B cell (primary cell): ENCODE measurements around the gene IRS2. TPM values are rescaled to one million over a fixed set of nuclear protein-coding genes. Genes with fewer than 3 reads are reported as not detected.
A peak's percentile ranks its signal among the peaks of the same experiment; 100 is the strongest.

Experiments used
- ATAC-seq: fragments of 200-7000 bp; cut with Tn5 transposase; one replicate; pipeline ENCODE4 v1.10.0; 2021; ENCODE audit warnings: low read depth, mild to moderate bottlenecking, moderate number of reproducible peaks, moderate library complexity
- CTCF ChIA-PET: fragments of 350-600 bp; sonication (Branson Sonifier 250); formaldehyde crosslinking; loops from one replicate; lab custom pipeline; 2021; ENCODE audit warnings: antibody characterized with exemption, inconsistent platforms; lab: Charles Lee
- POLR2A ChIA-PET: fragments of 350-600 bp; sonication (Branson Sonifier 250); formaldehyde crosslinking; loops from one replicate; lab custom pipeline; 2021; ENCODE audit warnings: antibody characterized with exemption; lab: Charles Lee
- DNase-seq: peaks from one replicate; pipeline ENCODE4 v3.0.0; 2013
- H2AFZ ChIP-seq: 2 replicates; pipeline ENCODE4 v1.6.1; 2012; ENCODE audit warnings: mild to moderate bottlenecking, low read depth, low read length; ENCODE audit not compliant: insufficient read depth, poor library complexity, severe bottlenecking
- H3K27ac ChIP-seq, 2 donors: 1 replicate in 1 of 2; 2 replicates in 1 of 2; pipeline ENCODE4 v1.5.1; 2012 to 2013; ENCODE audit warnings: low read length in 2 of 2, mild to moderate bottlenecking in 2 of 2, moderate library complexity in 1 of 2
- H3K27me3 ChIP-seq, 4 experiments: fragments of 200-600 bp in 1 of 4; sonication (generic) in 1 of 4; replicated peaks in 1 of 4; 1 replicate in 2 of 4; 2 replicates in 2 of 4; pipeline versions ENCODE4 v1.6.1 to v1.7.0; 2013 to 2016; ENCODE audit warnings: low read length in 3 of 4, mild to moderate bottlenecking in 2 of 4, mixed read lengths in 1 of 4, moderate library complexity in 1 of 4; ENCODE audit not compliant: insufficient read depth in 4 of 4, control insufficient read depth in 3 of 4; ENCODE audit errors: control extremely low read depth in 1 of 4
- H3K36me3 ChIP-seq, 2 experiments: replicated peaks in 1 of 2; 1 replicate in 1 of 2; 2 replicates in 1 of 2; pipeline versions ENCODE4 v1.6.1 to v1.7.1; 2013; ENCODE audit warnings: low read length in 1 of 2; ENCODE audit not compliant: insufficient read depth in 2 of 2, control insufficient read depth in 1 of 2; ENCODE audit errors: control extremely low read depth in 1 of 2, extremely low read depth in 1 of 2
- H3K4me1 ChIP-seq, 2 donors: fragments of 200-600 bp in 1 of 2; sonication (generic) in 1 of 2; 1 replicate in 1 of 2; 2 replicates in 1 of 2; pipeline versions ENCODE4 v1.5.1 to v1.6.1; 2013 to 2017; ENCODE audit warnings: low read length in 2 of 2; ENCODE audit not compliant: control insufficient read depth in 2 of 2, insufficient read depth in 2 of 2
- H3K4me2 ChIP-seq: replicated peaks from 2 replicates; pipeline ENCODE3; 2012; ENCODE audit warnings: mild to moderate bottlenecking, low read depth, low read length; ENCODE audit not compliant: poor library complexity, severe bottlenecking
- H3K4me3 ChIP-seq, 5 experiments: fragments of 200-600 bp in 1 of 5; sonication (generic) in 1 of 5; 1 replicate in 3 of 5; 2 replicates in 2 of 5; pipeline versions ENCODE4 v1.5.1 to v1.7.0; 2011 to 2016; ENCODE audit warnings: low read length in 4 of 5, mild to moderate bottlenecking in 4 of 5, low read depth in 2 of 5, control low read depth in 1 of 5, moderate library complexity in 1 of 5; ENCODE audit not compliant: insufficient read depth in 1 of 5; ENCODE audit errors: control extremely low read depth in 1 of 5, extremely low read depth in 1 of 5
- H3K79me2 ChIP-seq: fragments of 200-600 bp; sonication (generic); one replicate; pipeline ENCODE4 v1.6.0; 2016; ENCODE audit warnings: low read length; ENCODE audit not compliant: control insufficient read depth, insufficient read depth
- H3K9ac ChIP-seq: fragments of 200-600 bp; sonication (generic); 2 replicates; pipeline ENCODE4 v1.6.1; 2017; ENCODE audit warnings: mild to moderate bottlenecking, low read length, moderate library complexity
- H3K9me3 ChIP-seq, 3 donors: one replicate each; pipeline versions ENCODE4 v1.6.1 to v1.7.1; 2013; ENCODE audit warnings: low read length in 2 of 3; ENCODE audit not compliant: control insufficient read depth in 2 of 3, insufficient read depth in 1 of 3; ENCODE audit errors: control extremely low read depth in 1 of 3
- H4K20me1 ChIP-seq: 2 replicates; pipeline ENCODE4 v1.6.0; 2012; ENCODE audit warnings: mild to moderate bottlenecking, low read length; ENCODE audit not compliant: insufficient read depth, control insufficient read depth, poor library complexity, severe bottlenecking
- H3K27ac Mint-ChIP-seq: one replicate; pipeline ENCODE4 v1.8.0; 2021; ENCODE audit warnings: mixed read lengths
- H3K27me3 Mint-ChIP-seq: one replicate; pipeline ENCODE4 v1.8.0; 2021; ENCODE audit warnings: mixed read lengths
- H3K4me1 Mint-ChIP-seq: one replicate; pipeline ENCODE4 v1.8.0; 2021; ENCODE audit warnings: mixed read lengths
- H3K4me3 Mint-ChIP-seq: one replicate; pipeline ENCODE4 v1.8.0; 2021; ENCODE audit warnings: mixed read lengths
- H3K9me3 Mint-ChIP-seq: one replicate; pipeline ENCODE4 v1.8.0; 2022; ENCODE audit warnings: mixed read lengths; ENCODE audit not compliant: insufficient read depth
- CTCF ChIP-seq: fragments of 200-600 bp; IDR thresholded peaks from one replicate; pipeline ENCODE4 v1.8.0; 2022; ENCODE audit warnings: antibody characterized with exemption, mild to moderate bottlenecking
- EZH2 ChIP-seq: IDR thresholded peaks from 2 replicates; pipeline ENCODE4 v1.6.1; 2012; ENCODE audit warnings: borderline replicate concordance, low read depth, mild to moderate bottlenecking, moderate library complexity, low read length; ENCODE audit not compliant: insufficient read depth, poor library complexity, severe bottlenecking
- WGBS: methylation state at CpG from one replicate; pipeline ENCODE4 v1.1.5; 2013; ENCODE audit warnings: missing lambda C conversion rate; ENCODE audit not compliant: insufficient coverage; 5-methylcytosine and 5-hydroxymethylcytosine counted together
- intact Hi-C: fragments of 100-400 bp; cut with micrococcal nuclease; formaldehyde crosslinking; loops from one replicate; pipeline ENCODE4 v1.10.0; 2022
- polyA plus RNA-seq: library from polyadenylated mRNA; depleted of rRNA; stranded (reverse); fragments of >200 nt; gene quantifications from 2 replicates; pipeline ENCODE4 v1.2.3, GENCODE V29; 2012
- total RNA-seq, 2 donors: library from RNA; stranded (reverse); fragments of 120-200 nt in 1 of 2; gene quantifications; 1 replicate in 1 of 2; 2 replicates in 1 of 2; pipeline versions ENCODE4 v1.2.3 to v1.2.4, GENCODE V29; 2013 to 2022

Gene IRS2
- total and polyA plus RNA-seq, 2 donors (not counting 1 experiment from before 2014, with no cell fraction given), result 5.8 to 26.9 TPM

- peak overlapping the region; percentile 84 for H3K4me3 Mint-ChIP-seq
- H3K27me3 Mint-ChIP-seq, result peaks cover 7% of the 10 kb centered on the region
- ATAC-seq (no peak), DNase-seq (peak; percentile 79)
- Histone ChIP-seq H2AFZ (peak overlapping the region; percentile 51), H4K20me1 (peaks cover 44% of the 10 kb centered on the region), H3K36me3 (no peaks in the 10 kb centered on the region), H3K4me3 (peak overlapping the region; percentile 40 to 62 (median 51)), H3K4me2 (peak overlapping the region; percentile 97), H3K4me1 (peaks cover 9 to 17% of the 10 kb centered on the region in 2 donors), H3K27me3 (peaks cover 0 to 7% (median 0%) of the 10 kb centered on the region in 4 experiments), H3K79me2 (peaks cover 27% of the 10 kb centered on the region), H3K9ac (peak overlapping the region; percentile 63), H3K9me3 (peaks cover 0 to 16% (median 0%) of the 10 kb centered on the region in 3 donors), H3K27ac (peak overlapping the region in 1 of 2 donors; percentile 59)
- H3K27ac Mint-ChIP-seq, result peak overlapping the region; percentile 88
- no peaks in the 10 kb centered on the region for H3K9me3 Mint-ChIP-seq
- no peak for TF ChIP-seq EZH2
- TF ChIP-seq CTCF, result no peak
- POLR2A ChIA-PET, result no interaction called here
- intact Hi-C loops, result loop anchor here (5.0 to 10.0 kb wide), 5 partner anchors 623 to 1568 kb away; partner anchors contain the start of genes ABHD13, ING1 and LIG4
- WGBS, result 9% methylated on average over 98 of the region's 98 CpGs
- CTCF ChIA-PET, result interaction anchor here (0.7 to 1.4 kb wide), 4 partner anchors 8 to 824 kb away, joined by 3 to 5 read pairs (median 4); no protein-coding TSS in a partner anchor
- peaks cover 20% of the 10 kb centered on the region for H3K4me1 Mint-ChIP-seq
Observed at GRCh38 chr13:109785141-109785891, 1.1 kb downstream of the IRS2 start.
